Body of pancreas (tissue), 4 donors: ENCODE measurements around the gene VWC2L.

ENCODE experiments used
- CTCF ChIP-seq, 7 experiments: fragments of 450-650 bp in 4 of 7; fragments of 200-600 bp in 3 of 7; sonication (generic) in 3 of 7; IDR thresholded peaks; one replicate each; pipeline ENCODE4 v1.5.1; 2016 to 2019; ENCODE audit warnings: antibody characterized with exemption in 7 of 7
- POLR2A ChIP-seq, 3 donors: fragments of 450-650 bp; IDR thresholded peaks; one replicate each; pipeline ENCODE4 v1.6.1; 2016; ENCODE audit warnings: antibody characterized with exemption in 3 of 3, mild to moderate bottlenecking in 2 of 3

- TF ChIP-seq CTCF (IDR thresholded peaks at IDR 0.05) (no peak), POLR2A (IDR thresholded peaks at IDR 0.05) (no peak)
These were observed 28.6 kb upstream of the VWC2L start for GRCh38 chr2:214382229-214382628.
